AML-193 (cell line): ENCODE results near the gene REXO1.
A peak's percentile ranks its signal among the peaks of the same experiment; 100 is the strongest.

Experiments
- DNase-seq, 2 experiments: peaks; one replicate each; lab custom pipeline; 2025; lab: John Stamatoyannopoulos, UW

The REXO1 gene

DNA sequence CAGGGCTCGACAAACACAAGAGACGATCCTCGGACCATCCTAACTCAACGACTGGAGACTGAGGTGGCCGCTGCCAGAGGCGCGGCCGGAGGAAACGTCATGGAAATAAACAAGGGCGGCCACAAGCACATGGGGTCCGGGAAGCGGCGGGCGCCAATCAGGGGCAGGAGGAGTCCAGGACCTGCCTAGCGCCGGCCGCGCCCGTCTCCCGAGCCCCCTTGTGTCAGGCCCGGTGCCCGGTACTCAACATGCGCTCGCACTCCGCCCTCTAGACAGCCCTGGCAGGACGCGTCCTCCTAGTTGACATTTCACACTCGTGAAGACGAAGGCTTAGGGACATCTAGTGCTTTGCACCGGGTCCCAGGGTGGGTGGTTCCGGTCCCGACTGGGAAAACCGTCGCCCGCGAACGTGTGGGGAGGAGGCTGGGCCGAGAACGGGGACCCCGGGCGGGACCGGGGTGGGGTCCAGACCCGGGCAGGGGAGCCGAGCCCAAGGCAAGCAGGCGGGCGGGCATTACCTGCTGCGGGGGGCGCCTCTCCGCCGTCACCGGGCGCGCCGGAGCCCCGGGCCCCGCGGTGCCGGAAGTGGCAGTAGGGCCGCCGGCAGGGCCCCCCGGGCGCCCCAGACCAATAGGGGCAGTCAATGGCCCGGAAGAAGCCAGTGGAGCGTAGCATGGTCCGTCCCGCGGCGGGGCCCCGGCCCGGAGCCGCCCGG lies 442 bp downstream of the REXO1 start:
- DNase-seq: peak in 1 of 2 experiments; percentile 8

GRCh38 chr19:1847348-1847683 lies 967 bp downstream of the REXO1 start:
- no peak for DNase-seq

DNA sequence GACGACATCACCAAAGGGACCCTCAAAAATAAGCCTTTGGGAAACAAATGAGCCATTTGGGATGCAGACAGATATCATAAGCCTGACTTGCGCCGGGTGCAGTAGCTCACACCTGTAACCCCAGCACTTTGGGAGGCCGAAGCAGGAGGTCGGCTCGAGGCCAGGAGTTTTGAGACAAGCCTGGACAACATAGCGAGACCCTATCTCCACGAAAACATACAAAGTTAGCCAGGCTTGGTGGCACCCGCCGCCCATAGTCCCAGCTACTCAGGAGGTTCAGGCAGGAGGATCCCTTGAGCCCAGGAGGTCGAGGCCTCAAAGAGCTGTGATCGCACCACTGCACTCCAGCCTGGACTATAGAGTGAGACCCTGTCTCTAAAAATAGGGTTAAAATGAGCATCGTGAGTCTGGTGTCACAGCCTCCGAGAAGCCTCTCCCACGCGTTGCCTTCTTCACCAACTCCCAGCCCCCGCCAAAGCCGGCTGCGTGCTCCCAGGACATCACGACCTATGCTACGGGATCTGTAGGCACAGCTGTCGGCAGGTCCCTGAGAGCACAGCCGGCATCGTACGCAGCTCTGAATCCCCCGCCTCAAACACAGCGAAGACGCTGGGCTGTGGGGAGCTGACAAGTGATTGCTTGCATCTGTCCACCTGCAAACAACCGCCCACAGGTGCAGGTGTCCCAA lies 1.6 kb downstream of the REXO1 start:
- DNase-seq: no peak

- DNase-seq: no peak
Measured at GRCh38 chr19:1845642-1846041, 2.6 kb downstream of the REXO1 start.

DNA sequence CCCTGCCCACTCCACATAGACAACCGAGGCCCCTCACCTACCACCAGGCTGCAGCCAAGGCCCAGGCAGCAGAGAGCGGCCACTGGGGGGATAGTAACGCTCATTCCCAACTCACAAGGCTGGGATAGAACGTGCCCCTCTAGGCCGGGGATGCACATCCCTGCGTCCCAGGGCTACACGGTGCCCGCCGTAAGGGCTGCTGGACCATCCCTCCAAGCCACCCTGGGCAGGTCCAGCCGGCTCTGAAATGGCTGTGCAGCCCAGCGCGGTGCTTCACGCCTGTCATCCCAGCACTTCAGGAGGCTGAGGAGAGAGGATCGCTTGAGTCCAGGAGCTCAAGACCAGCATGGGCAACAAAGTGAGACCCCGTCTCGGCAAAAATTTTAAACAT lies 3.2 kb downstream of the REXO1 start:
- DNase-seq: no peak

- no peak for DNase-seq
Measured at GRCh38 chr19:1844513-1845124, 3.7 kb downstream of the REXO1 start.

DNA sequence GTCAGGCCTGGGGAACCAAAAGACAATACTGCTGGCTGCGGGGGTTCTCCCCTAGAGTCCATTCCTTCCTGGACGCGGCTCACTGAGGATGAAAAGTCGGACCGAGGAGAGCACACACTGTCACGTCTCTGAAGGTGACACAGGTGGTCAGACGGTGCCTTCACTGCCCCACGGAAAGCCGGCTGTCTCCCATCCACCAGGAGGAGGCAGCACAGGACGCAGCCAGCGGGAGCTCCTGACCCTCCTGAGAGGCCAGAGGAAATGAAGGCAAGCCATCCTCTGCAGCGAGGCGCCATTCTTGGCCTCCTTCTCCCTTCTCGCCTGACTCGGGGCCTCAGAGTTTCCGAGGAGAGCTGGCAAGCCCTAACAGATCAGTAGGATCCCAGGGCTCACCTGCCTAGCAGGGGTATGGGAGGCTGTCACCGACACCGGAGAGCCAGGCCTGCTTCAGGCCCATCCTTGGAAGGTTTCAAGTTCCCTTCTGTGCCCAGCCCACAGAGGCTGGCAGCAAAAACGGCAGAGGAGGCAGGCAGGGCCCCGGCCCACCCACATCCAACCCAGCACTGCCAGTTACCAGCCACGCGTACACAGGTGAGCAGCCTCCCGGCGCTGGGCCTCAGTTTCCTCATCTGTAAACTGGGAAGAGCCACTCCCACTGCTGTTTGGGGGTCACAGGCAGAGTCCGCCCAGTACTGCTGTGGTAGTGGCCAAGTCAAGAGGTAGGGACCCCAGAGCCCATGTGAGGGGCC lies 4.5 kb downstream of the REXO1 start:
- DNase-seq: no peak

DNA sequence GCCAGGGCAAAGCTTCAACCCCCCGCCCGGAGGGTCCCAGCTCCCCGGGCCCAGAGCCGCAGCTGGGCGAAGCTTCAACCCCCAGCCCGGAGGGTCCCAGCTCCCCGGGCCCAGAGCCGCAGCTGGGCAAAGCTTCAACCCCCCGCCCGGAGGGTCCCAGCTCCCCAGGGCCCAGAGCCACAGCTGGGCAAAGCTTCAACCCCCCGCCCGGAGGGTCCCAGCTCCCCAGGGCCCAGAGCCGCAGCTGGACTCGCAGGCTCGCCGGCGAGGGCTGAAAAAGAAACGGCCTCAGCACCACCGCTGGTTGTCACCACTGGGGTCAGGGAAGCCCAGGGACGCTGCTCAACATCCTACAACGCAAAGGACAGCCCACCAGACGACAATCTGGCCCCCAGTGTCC lies 5.2 kb downstream of the REXO1 start:
- no peak for DNase-seq

DNA sequence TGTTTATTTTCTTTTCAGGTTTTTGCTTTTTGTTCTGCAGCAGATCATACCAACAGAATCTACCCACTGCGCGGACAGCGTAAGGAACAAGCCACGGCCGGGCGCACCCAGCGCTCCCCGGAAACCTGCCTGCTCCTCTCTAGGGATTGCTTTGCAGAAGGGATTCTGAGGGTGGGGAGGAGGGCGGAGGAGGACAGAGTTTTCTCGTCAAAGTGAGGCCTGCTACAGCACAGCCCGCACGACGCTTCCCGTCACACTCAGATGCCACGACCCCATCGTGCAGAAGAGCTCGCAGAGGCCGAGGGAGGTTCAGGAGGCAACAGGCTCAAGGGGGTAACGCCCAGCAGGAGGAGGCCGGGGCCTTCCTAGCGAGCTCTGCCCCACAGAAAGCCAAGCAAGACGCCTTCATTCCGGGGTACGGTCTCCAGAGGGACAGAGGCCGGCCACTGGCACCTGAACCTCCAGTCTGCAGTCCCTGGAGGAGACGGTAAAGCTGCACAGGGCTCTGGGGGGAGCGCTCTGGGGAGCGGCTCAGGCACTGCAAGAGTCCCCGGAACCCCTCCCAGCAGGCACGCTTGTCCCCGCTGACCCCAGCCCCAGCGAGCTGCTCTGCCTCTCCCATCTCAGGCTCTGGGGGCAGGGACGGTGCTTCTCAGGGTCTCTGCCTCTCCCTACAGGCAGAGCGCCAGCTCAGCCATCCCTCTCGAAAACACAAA lies 6.9 kb downstream of the REXO1 start:
- DNase-seq: no peak

GRCh38 chr19:1840541-1841115 lies 7.7 kb downstream of the REXO1 start:
- no peak for DNase-seq

DNA sequence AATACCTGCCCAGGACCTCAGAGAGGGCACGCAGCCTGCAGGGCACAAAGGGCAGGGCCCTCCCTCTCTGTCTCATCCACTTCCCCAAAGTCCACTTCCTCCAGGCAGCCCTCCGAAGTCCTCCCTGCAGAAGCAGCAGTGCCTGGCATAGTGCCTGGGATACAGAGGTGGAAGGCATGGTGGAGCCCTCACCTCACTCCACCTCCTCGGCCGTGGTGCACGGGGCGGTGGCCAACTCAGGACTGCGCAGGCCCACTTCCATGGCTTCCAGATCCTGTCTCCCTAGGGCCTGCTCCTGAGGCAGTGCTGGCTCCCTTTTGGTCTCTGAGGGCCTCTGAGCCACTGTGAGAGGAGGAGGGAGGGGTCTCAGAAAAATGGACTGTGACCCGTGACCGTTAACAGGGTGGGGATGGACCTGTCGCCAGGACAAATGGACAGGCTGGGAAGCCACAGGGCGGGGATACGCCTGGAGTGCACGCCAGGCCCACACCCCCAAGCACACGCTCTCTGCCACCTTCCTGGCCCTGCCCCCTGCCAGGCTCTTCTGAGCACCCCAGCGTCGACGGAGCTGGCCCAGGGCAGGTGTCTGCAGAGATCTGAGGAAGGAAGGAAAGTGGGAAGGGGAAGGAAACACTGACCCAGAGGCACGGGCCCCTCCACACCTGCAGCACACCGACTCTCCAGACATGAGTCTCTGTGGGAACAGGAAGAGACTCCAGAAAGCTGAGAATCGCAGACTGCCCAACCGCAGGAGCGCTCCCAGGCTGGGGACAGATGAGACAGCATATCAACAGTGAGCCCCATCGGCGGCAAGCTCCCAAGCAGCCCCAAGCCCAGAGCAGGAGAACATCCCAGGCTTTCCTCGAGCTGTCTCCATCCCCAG lies 8.4 kb downstream of the REXO1 start:
- DNase-seq: no peak

GRCh38 chr19:1837625-1838105 lies 10.6 kb downstream of the REXO1 start:
- DNase-seq: no peak

GRCh38 chr19:1837222-1837565 lies 11.1 kb downstream of the REXO1 start:
- DNase-seq: no peak

DNA sequence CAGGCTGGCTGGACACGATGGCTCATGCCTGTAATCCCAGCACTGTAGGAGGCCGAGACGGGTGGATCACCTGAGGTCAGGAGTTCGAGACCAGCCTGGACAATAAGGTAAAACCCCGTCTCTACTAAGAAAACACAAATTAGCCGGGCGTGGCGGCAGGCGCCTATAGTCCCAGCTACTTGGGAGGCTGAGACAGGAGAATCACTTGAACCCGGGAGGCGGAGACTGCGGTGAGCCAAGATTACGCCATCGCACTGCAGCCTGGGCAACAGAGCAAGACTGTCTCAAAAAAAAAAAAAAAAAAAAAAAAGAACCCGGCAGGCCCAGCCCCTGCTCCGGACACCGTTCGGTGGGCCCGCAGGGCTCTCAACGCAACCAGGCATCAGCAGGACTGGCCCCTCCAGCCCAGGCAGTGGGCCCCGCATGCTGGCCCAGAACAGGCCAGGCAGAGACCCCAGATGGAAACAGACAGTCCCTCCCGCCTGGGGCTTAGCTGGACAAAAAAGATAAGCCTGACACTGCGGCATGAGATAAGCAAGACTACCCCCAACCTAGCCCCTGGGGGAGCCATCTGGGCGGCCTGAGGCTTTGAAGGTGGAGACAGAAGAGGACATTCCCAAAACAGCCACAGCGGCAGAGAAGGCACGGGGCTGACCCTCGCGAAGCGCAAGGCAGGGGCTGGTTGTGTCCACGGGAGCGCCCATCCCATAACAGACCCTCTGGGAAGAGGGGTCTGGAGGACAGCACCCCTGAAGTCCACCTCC lies 11.6 kb downstream of the REXO1 start:
- DNase-seq: no peak

DNA sequence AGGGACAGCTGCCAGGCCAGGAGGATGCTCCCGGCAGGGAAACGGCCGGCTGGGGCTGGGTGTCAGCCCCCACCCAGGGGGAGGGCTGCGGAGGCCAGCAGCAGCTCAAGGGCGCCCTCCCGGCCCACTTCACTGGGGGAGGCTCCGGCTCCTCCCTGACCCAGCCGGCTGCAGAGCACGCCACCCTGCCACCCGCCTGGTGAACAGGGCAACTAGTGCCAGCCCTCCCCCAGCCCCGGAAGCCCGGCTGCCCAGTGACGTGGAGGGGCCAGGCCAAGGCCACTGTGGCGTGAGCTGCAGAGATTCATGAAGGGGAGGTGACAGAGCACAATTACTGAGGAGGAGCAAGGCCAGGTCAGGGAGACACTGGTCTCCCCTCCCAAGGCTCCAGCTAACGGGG lies 14.7 kb downstream of the REXO1 start:
- no peak for DNase-seq

DNA sequence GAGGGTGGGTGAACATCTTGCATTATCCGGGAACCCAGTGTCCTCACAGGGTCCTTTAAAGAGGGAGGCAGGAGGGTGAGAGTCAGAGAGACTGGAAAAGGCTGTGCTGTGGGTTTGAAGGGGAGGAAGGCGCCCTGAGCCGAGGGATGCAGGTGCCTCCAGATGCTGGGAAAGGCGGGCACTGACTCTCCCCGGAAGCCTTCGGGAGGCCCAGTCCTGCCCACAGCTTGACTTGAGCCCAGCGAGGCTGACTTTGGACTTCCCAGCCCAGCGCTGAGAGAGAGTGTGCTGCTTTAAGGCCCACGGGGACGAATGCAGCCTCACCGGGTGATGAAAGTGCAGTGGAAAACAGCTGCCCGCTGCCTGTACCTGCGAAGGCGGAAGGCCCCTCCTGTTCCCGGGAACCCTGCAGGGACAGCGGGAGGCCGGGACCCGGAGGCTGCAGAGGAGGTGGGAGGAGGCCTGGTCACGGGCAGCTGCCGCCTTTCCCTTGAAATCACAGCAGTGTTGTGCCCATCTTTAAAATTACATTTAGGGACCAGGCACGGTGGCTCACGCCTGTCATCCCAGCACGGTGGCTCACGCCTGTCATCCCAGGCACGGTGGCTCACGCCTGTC lies 16.1 kb downstream of the REXO1 start:
- DNase-seq: no peak

DNA sequence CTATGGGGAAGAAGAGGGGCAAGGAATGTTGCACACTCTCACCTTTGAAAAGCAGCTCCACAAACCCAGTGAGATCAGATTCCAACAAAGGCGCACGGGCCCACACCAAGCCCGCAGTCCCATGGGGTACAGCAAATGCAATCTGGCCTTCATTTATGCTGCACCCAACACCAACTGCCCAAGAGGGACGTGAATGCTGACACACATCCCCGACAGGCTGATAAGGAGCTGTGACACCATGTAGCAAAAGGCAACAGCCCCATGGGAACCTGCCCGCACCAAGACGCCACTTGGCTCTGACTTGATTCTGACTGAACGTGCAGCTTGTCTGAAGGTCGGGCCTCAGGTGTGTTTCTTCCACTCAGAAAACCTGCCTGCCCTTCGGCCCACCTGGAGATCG lies 17.3 kb downstream of the REXO1 start:
- no peak for DNase-seq

DNA sequence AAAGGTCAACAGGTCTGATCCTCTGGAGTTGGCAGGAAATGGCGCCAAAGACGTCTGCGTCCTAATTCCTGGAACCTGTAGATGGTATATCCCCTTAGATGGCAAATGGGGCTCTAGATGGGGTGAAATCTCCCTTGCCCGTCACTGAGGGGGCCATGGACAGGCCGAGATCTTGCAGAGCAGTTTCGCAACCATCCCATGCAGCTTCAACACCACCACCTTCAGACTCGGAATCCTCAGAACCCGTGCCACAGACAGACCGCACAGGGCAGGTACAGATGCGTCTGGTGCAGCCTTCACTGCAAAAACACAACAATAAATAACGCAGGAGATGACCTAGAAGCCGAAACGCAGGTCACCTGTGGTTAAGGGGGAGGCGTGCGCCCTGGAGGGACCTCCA lies 17.7 kb downstream of the REXO1 start:
- DNase-seq: no peak

GRCh38 chr19:1829958-1830357 lies 18.3 kb downstream of the REXO1 start:
- no peak for DNase-seq
